ENCODE data around the gene TRIM39. TPM values are rescaled to one million over a fixed set of nuclear protein-coding genes. Genes with fewer than 3 reads are reported as not detected.
A peak's percentile ranks its signal among the peaks of the same experiment; 100 is the strongest.

The TRIM39 gene
- total and polyA plus RNA-seq, 2 of the 13 experiments (the other 11 are each of a cell fraction or from before 2014, with no cell fraction given), result 7.7 to 14.6 TPM

GRCh38 chr6:30315156-30315555 is 11.6 kb upstream of the TRIM39 start:
- no TSS peak for BruUV-seq (replicated peaks)
- POLR2A ChIA-PET, result interaction anchor here (4.4 kb wide), 1 partner anchor 11 kb away, joined by 23 read pairs; the partner anchor contains the start of gene TRIM39
- Histone ChIP-seq H3K4me1 (ENCODE audit: insufficient read depth, low read length) (peaks cover 35% of the 10 kb centered on the region), H3K27me3 (ENCODE audit: control insufficient read depth in 1 of 2, insufficient read depth in 2 of 2, low read length in 2 of 2) (no peaks in the 10 kb centered on the region), H3K4me2 (ENCODE audit: low read depth, low read length) (no peak overlapping the region), H3K27ac (ENCODE audit: extremely low read length, insufficient read depth, low read length) (no peak overlapping the region), H3K9ac (ENCODE audit: insufficient read depth, low read depth, low read length) (no peak overlapping the region), H3K9me3 (ENCODE audit: low read length) (no peaks in the 10 kb centered on the region), H3K79me2 (ENCODE audit: insufficient read depth, low read length) (peaks cover 95% of the 10 kb centered on the region), H3K4me3 (replicated peaks in 1 of 3; ENCODE audit: insufficient read depth in 1 of 3, low read depth in 2 of 3, low read length in 3 of 3) (no peak overlapping the region), H3K36me3 (replicated peaks in 1 of 2; ENCODE audit: control insufficient read depth in 1 of 2, insufficient read depth in 2 of 2, low read length in 2 of 2) (peaks cover 20 to 69% of the 10 kb centered on the region in 2 experiments), H2AFZ (ENCODE audit: low read length) (no peak overlapping the region), H4K20me1 (ENCODE audit: insufficient read depth, low read length) (peaks cover 56% of the 10 kb centered on the region)
- ATAC-seq (no peak), FAIRE-seq (no peak), DNase-seq (ENCODE audit: low spot score) (no peak)
- no peak for TF ChIP-seq ZNF224 (CRISPR knock-in tag; IDR thresholded peaks at IDR 0.05)
- TF ChIP-seq IRF9 (CRISPR knock-in tag; IDR thresholded peaks at IDR 0.05; ENCODE audit: borderline replicate concordance), result no peak
- in situ Hi-C loops (cut with HindIII; ENCODE audit: extremely low pct_ligation_motif_present, low pct_unique_long_range_greater_than_20kb), result no loop called here
- 97% methylated on average over 3 of the region's 3 CpGs for WGBS (ENCODE audit: low lambda C conversion rate)
- intact Hi-C loops (cut with micrococcal nuclease; ENCODE audit: unreplicated experiment), result no loop called here
- CTCF ChIA-PET (ENCODE audit: low intra/inter-chr PET ratio, low total read pairs), result no interaction called here

- H2AFZ ChIP-seq (ENCODE audit: low read length), result no peak overlapping the region
- intact Hi-C loops (cut with micrococcal nuclease; ENCODE audit: unreplicated experiment), result no loop called here
- CTCF ChIA-PET (ENCODE audit: low intra/inter-chr PET ratio, low total read pairs), result no interaction called here
- peaks cover 16 to 69% of the 10 kb centered on the region in 2 experiments for H3K36me3 ChIP-seq (replicated peaks in 1 of 2; ENCODE audit: control insufficient read depth in 1 of 2, insufficient read depth in 2 of 2, low read length in 2 of 2)
- no peak overlapping the region for H3K9ac ChIP-seq (ENCODE audit: insufficient read depth, low read depth, low read length)
- DNase-seq (ENCODE audit: low spot score), result no peak
- WGBS (ENCODE audit: low lambda C conversion rate), result 97% methylated on average over 6 of the region's 6 CpGs
- POLR2A ChIA-PET, result interaction anchor here (1.7 kb wide), 1 partner anchor 8 kb away, joined by 7 read pairs; the partner anchor contains the start of gene TRIM39
- no peak overlapping the region for H3K27ac ChIP-seq (ENCODE audit: extremely low read length, insufficient read depth, low read length)
- ATAC-seq, result no peak
- no peaks in the 10 kb centered on the region for H3K27me3 ChIP-seq (ENCODE audit: control insufficient read depth in 1 of 2, insufficient read depth in 2 of 2, low read length in 2 of 2)
- no peak for FAIRE-seq
- H3K4me3 ChIP-seq (replicated peaks in 1 of 3; ENCODE audit: insufficient read depth in 1 of 3, low read depth in 2 of 3, low read length in 3 of 3), result no peak overlapping the region
- H3K9me3 ChIP-seq (ENCODE audit: low read length), result no peaks in the 10 kb centered on the region
- TF ChIP-seq PHF21A (CRISPR knock-in tag; IDR thresholded peaks at IDR 0.05), result no peak
- TF ChIP-seq RBM22 (optimal IDR thresholded peaks at IDR 0.05; ENCODE audit: low read length), result peak; percentile 42
- no peak for TF ChIP-seq FOXJ3 (CRISPR knock-in tag; IDR thresholded peaks at IDR 0.05; ENCODE audit: borderline replicate concordance)
- peak; percentile 72 to 77 for TF ChIP-seq MAFK (conservative IDR thresholded peaks at IDR 0.05 in 1 of 2, IDR thresholded peaks at IDR 0.05 in 1 of 2; ENCODE audit: low read length in 2 of 2)
- TF ChIP-seq ARID3A (IDR thresholded peaks at IDR 0.05; ENCODE audit: low read depth, low read length), result no peak
- TF ChIP-seq MAFF (IDR thresholded peaks at IDR 0.05; ENCODE audit: low read depth, low read length), result peak; percentile 62
- no TSS peak for BruUV-seq (replicated peaks)
- H4K20me1 ChIP-seq (ENCODE audit: insufficient read depth, low read length), result peaks cover 57% of the 10 kb centered on the region
- in situ Hi-C loops (cut with HindIII; ENCODE audit: extremely low pct_ligation_motif_present, low pct_unique_long_range_greater_than_20kb), result no loop called here
- H3K4me2 ChIP-seq (ENCODE audit: low read depth, low read length), result no peak overlapping the region
- peaks cover 97% of the 10 kb centered on the region for H3K79me2 ChIP-seq (ENCODE audit: insufficient read depth, low read length)
- peaks cover 42% of the 10 kb centered on the region for H3K4me1 ChIP-seq (ENCODE audit: insufficient read depth, low read length)
These were observed 8.7 kb upstream of the TRIM39 start for GRCh38 chr6:30317913-30318589.
